GM19468 (cell line): ENCODE measurements around the gene SERTAD1.

Experiments
- ATAC-seq: cut with Tn5 transposase; IDR thresholded peaks from one replicate; pipeline ENCODE4 v1.9.1; 2021; ENCODE audit warnings: mild to moderate bottlenecking, moderate library complexity, moderate number of reproducible peaks; ENCODE audit not compliant: unreplicated experiment; ENCODE audit errors: extremely low read depth

The SERTAD1 gene

DNA sequence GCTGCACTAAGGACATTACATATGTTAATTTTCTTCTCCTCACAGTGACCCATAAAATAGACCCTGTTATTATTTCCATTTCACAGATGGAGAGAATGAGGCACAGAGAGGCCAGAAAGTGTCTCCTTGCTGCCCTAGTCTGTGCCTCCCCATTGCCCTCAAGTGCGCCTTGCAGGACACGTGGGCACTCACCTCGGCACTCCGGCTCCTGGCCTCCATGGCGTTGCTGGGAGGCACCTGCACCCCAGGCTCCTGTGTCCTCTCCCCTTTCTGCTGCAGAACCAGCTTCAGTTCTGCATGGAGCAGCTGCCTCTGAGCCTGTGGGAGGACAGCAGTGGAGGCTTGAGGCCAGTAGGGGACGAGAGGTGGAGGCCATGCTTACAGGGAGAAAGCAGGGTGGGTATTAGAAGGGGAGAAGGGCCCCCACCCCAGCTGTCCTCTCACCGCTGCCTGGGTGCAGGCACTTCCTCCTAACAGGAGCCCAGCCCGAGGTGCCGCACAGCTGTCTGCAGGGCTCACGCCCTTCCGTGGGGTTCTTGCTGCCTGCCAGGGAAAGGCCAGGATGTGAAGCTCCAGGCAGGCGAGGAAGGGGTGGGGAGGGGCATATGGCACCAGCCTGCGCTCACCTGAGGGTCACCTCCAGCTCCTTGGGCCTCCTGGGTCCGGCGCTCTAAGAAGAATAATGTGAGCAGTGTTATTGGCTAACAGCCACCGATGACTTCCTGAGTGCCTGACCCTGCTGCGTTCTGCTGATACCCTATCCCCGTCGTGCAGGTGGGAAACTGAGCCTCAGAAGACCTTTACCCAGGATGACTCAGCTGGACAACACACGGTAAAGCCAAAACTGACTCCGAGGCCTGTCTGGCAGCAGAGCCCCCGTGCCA lies 17.8 kb downstream of the SERTAD1 start:
- no peak for ATAC-seq

- ATAC-seq: no peak
Observed at GRCh38 chr19:40403262-40403984, 22.4 kb downstream of the SERTAD1 start.

DNA sequence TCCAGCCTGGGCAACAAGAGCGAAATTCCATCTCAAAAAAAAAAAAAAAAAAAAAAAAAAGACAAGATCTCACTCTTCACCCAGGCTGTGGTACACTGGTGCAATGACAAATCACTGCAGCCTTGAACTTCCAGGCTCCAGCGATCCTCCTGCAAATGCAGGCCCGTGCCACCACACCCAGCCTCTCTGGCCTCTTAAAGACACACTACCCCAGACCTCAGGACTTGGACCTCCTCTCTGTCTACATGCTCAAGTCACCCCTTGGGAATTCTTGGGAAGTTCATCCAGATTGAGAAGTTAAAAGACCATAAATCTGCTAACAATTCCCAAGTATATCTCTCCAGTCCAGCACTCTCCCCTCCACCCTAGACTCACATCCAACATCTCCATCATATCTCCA lies 25.2 kb downstream of the SERTAD1 start:
- no peak for ATAC-seq

DNA sequence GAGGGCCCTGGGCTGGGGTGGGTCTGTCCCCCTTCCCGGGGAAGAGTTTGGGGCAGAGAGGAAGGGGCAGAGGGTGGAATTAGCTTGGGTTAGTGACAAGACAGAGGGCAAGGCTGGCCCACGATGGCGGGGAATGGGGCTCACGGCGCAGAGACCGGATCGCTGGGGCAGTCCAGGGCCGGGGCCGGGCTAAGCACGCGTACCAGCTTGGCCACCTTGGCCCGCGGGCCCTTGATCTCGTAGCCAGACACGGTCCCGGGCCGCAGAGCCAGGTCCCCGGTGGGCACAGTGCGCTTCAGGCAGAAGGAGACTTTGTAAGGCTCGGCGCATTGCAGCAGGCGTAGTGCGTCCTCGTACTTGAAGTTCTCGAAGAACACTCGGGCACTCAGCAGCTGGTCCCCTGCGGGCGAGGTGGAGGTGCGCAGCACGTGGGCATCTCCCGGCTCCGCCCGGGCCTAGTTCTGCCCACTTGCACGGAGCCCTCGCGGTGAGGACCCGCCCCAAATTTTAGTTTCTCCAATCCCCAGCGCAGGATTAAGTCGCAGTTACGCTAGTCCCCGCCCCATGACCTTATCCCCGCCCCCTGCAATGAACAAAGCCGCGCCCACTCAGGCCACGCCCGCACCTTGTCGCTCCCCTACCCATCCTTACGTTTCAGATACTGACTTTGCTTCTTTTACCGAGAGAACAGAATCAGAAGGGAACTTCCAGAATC lies 27.2 kb downstream of the SERTAD1 start:
- no peak for ATAC-seq

DNA sequence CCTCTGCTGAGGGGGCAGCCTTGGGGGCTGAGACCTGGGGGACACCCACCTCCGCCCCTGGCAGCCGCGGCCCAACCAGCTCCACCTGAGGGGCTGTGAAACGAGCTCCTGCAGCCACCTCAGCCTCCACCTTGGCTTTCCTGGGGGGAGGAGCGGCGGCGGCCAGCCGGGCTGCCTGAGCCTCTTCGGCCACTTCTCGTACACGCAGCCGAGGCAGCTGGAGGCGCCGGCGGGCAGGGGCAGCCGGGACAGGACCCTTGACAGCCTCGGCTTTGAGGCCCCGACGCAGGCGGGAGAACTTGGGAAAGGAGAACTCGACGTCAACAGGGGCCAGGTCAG lies 28.3 kb downstream of the SERTAD1 start:
- ATAC-seq: no peak

DNA sequence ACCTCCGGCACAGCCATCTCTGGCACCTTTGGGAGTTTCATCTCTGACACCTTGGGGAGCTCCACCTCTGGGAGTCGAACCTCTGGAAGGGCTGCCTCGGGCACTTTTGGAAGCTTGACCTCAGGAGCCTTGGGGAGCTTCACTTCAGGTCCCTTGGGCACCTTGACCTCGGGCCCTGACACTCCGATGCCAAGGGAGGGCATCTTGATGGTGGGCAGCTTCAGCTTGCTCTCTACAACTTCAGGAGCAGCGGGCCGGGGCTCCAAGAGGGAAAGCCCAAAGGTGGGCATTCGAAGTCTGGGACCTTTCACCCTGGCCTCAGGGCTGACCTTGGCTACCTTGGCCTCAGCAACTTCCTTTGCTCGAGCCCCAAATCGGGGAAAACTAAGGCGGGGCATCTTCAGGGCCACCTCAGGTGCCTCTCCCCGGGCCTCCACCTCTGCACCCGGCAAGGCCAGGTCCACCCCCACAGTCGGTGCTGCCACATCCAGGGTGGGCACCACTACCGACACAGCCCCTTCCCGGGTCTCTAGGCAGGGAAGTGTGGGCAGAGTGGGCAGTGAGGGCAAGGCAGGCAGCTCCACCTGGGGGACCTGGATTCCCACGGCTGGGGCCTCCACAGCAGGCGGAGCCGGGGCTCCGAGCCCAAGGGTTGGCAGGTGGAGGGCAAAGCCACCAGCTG lies 28.8 kb downstream of the SERTAD1 start:
- ATAC-seq: no peak

- no peak for ATAC-seq
Observed at GRCh38 chr19:40395956-40396355, 29.8 kb downstream of the SERTAD1 start.

- ATAC-seq: no peak
Observed at GRCh38 chr19:40394816-40395210, 31.0 kb downstream of the SERTAD1 start.

- ATAC-seq: no peak
Observed at GRCh38 chr19:40393894-40394815, 31.6 kb downstream of the SERTAD1 start.

GRCh38 chr19:40392894-40393517 lies 32.8 kb downstream of the SERTAD1 start:
- no peak for ATAC-seq

DNA sequence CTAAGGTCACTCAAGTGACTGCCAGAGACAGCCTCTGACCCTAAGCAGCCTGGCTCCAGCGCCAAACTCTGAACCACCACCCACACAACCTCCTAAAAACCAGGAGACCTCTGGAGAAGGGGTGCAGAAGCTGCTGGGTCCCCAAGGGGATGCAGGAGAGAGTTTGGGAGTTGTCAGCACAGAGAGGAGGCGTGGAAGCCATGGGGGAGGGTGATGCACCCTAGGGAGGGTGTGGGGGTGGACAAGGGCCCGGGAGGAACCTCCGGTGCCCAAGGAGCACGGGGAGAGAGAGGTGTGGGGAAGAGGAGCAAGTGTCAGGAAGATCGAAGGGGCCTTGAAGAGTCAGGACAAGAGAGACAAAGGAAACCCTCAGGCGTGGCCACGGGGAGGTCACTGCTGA lies 33.7 kb downstream of the SERTAD1 start:
- ATAC-seq: no peak

- no peak for ATAC-seq
Observed at GRCh38 chr19:40390084-40390742, 35.6 kb downstream of the SERTAD1 start, which contains the start of gene HIPK4. Gene HIPK4, minus strand, starts transcription at chr19:40390181. Its CDS starts 279 bp downstream, at chr19:40389902.

- no peak for ATAC-seq
Observed at GRCh38 chr19:40389404-40390083, 36.2 kb downstream of the SERTAD1 start.

- ATAC-seq: no peak
Observed at GRCh38 chr19:40388481-40388880, 37.3 kb downstream of the SERTAD1 start.

- ATAC-seq: no peak
Observed at GRCh38 chr19:40387155-40387554, 38.6 kb downstream of the SERTAD1 start.

DNA sequence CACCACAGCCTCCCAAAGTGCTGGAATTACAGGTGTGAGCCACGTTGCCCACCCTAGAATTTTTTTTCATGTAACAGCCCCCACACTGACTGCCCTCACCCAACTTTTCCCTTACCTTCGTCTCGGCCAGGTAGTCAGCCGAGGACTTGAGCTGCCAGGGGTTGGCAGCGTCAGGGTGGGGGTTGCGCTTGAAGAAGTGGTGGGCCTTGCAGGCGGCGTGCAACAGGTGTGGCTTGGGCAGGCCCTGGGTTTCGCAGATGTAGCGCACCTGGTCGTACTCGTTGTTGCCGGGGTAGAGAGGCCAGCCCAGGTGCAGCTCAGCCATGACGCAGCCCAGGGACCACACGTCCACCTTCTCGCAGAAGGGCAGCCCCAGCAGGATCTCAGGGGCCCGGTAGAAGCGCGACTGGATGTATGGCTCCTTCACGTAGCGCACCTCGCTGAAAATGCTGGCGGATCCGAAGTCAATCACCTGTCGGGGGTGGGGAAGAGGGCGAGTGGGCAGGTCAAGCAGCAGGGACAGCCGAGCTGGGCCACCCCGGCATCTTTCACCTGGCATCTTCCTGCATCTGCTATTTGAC lies 42.0 kb downstream of the SERTAD1 start:
- ATAC-seq: no peak

DNA sequence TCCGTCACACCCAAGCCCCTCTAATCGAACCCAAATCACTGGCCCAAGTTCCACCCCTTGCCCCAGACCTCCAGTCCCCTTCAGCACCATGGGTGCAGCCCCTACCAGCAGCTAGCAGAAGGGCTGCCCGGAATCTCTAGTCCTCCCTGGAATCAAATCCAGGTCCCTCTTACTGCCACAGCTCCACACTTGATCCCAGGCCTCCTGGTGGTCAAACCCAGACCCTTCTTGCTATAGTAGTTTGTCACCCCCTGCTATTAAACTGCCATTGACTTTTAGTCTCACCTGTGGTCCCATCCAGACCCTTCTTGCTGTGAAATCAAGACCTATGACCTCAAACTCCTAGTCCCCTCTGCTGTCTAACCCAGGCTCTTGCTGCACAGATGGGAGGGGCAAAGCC lies 44.5 kb downstream of the SERTAD1 start:
- no peak for ATAC-seq
